H1 (cell line): ENCODE measurements around the gene PTTG2.

Experiments used
- ATF3 ChIP-seq: IDR thresholded peaks from 2 replicates; pipeline ENCODE4 v1.6.1; 2011; ENCODE audit warnings: low read depth, mild to moderate bottlenecking, low read length; ENCODE audit not compliant: insufficient read depth
- EZH2 ChIP-seq: fragments of 200-600 bp; sonication (generic); IDR thresholded peaks from 2 replicates; pipeline ENCODE4 v1.7.1; 2012; ENCODE audit warnings: low read depth, mild to moderate bottlenecking, moderate library complexity, low read length, inconsistent platforms; ENCODE audit not compliant: severe bottlenecking
- MAFK ChIP-seq: IDR thresholded peaks from 2 replicates; pipeline ENCODE4 v1.6.1; 2012; ENCODE audit warnings: low read depth, mild to moderate bottlenecking, improper control_type of control experiment, low read length
- POLR2AphosphoS5 ChIP-seq: IDR thresholded peaks from 2 replicates; pipeline ENCODE4 v1.6.1; 2011; ENCODE audit warnings: low read depth, low read length
- RBBP5 ChIP-seq: IDR thresholded peaks from 2 replicates; pipeline ENCODE4 v1.7.1; 2012; ENCODE audit warnings: low read depth, mild to moderate bottlenecking, inconsistent platforms, low read length, moderate library complexity, borderline replicate concordance
- SRF ChIP-seq: IDR thresholded peaks from 2 replicates; pipeline ENCODE4 v1.6.1; 2011; ENCODE audit warnings: mild to moderate bottlenecking, low read depth, low read length, moderate library complexity
- YY1 ChIP-seq: IDR thresholded peaks from 2 replicates; pipeline ENCODE4 v1.6.1; 2011; ENCODE audit warnings: low read depth, mild to moderate bottlenecking, low read length
- TF ChIP-seq, protein P1 (sequence below), 3 experiments: IDR thresholded peaks; 1 replicate in 2 of 3; 2 replicates in 1 of 3; pipeline versions ENCODE4 v1.5.1 to v1.6.1; 2011; ENCODE audit warnings: low read length in 3 of 3, mild to moderate bottlenecking in 3 of 3, inconsistent platforms in 2 of 3, low read depth in 1 of 3, moderate library complexity in 1 of 3; ENCODE audit not compliant: insufficient read depth in 1 of 3; ENCODE audit errors: control extremely low read depth in 1 of 3

DNA sequence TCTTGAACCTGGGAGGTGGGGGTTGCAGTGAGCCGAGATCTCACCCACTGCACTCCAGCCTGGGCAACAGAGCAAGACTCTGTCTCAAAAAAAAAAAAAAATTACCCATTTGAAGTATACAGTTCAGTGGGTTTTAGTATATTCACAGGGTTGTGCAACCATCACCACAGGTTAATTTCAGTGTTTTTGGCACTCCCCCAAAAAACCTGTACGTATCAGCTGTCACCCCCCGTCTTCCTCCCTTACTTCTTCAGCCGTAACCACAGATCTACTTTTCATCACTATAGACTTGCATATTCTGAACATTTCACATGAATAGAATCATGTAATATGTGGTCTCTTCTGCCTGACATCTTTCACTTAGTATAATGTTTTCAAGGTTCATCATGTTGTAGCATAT, 11.7 kb upstream of the PTTG2 start:
- TF ChIP-seq, protein P1, sequence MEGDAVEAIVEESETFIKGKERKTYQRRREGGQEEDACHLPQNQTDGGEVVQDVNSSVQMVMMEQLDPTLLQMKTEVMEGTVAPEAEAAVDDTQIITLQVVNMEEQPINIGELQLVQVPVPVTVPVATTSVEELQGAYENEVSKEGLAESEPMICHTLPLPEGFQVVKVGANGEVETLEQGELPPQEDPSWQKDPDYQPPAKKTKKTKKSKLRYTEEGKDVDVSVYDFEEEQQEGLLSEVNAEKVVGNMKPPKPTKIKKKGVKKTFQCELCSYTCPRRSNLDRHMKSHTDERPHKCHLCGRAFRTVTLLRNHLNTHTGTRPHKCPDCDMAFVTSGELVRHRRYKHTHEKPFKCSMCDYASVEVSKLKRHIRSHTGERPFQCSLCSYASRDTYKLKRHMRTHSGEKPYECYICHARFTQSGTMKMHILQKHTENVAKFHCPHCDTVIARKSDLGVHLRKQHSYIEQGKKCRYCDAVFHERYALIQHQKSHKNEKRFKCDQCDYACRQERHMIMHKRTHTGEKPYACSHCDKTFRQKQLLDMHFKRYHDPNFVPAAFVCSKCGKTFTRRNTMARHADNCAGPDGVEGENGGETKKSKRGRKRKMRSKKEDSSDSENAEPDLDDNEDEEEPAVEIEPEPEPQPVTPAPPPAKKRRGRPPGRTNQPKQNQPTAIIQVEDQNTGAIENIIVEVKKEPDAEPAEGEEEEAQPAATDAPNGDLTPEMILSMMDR (IDR thresholded peaks at IDR 0.05; ENCODE audit: control extremely low read depth in 1 of 3, insufficient read depth in 1 of 3, low read depth in 1 of 3, low read length in 3 of 3), result no peak
- TF ChIP-seq RBBP5 (no peak), ATF3 (no peak), MAFK (no peak), POLR2AphosphoS5 (no peak), YY1 (no peak), SRF (no peak), EZH2 (no peak)
